Endodermal cell (in vitro differentiated cells): ENCODE results near the gene MYO15B. TPM values are rescaled to one million over a fixed set of nuclear protein-coding genes. Genes with fewer than 3 reads are reported as not detected.

ENCODE experiments used
- DNase-seq: peaks from one replicate; pipeline ENCODE4 v3.0.0-alpha.2; 2017
- H3K27ac ChIP-seq: 2 replicates; pipeline ENCODE4 v1.5.1; 2013; ENCODE audit warnings: mild to moderate bottlenecking, low read depth, low read length, moderate library complexity
- H3K27me3 ChIP-seq: 2 replicates; pipeline ENCODE4 v1.6.1; 2013; ENCODE audit warnings: mild to moderate bottlenecking, low read length, moderate library complexity; ENCODE audit not compliant: insufficient read depth, control insufficient read depth, poor library complexity, severe bottlenecking
- H3K36me3 ChIP-seq: 2 replicates; pipeline ENCODE4 v1.7.0; 2013; ENCODE audit warnings: mild to moderate bottlenecking, low read length, moderate library complexity; ENCODE audit not compliant: control insufficient read depth, insufficient read depth
- H3K4me1 ChIP-seq: one replicate; pipeline ENCODE4 v1.7.0; 2013; ENCODE audit warnings: low read length; ENCODE audit not compliant: control insufficient read depth, insufficient read depth
- H3K4me3 ChIP-seq: 2 replicates; pipeline ENCODE4 v1.5.1; 2013; ENCODE audit warnings: mild to moderate bottlenecking, low read length, moderate library complexity
- H3K9ac ChIP-seq: 2 replicates; pipeline ENCODE4 v1.6.1; 2013; ENCODE audit warnings: mild to moderate bottlenecking, low read length, moderate library complexity; ENCODE audit not compliant: poor library complexity, severe bottlenecking; ENCODE audit errors: extremely low read depth
- H3K9me3 ChIP-seq: 2 replicates; pipeline ENCODE4 v1.6.1; 2013; ENCODE audit warnings: mild to moderate bottlenecking, low read length, moderate library complexity; ENCODE audit not compliant: control insufficient read depth
- H3K27ac Mint-ChIP-seq: 2 replicates; pipeline ENCODE4 v1.8.0; 2020; ENCODE audit warnings: mixed read lengths
- H3K27me3 Mint-ChIP-seq: 2 replicates; pipeline ENCODE4 v1.8.0; 2021; ENCODE audit warnings: mild to moderate bottlenecking, mixed read lengths; ENCODE audit not compliant: insufficient read depth
- H3K36me3 Mint-ChIP-seq: 2 replicates; pipeline ENCODE4 v1.8.0; 2020; ENCODE audit warnings: low read depth, mixed read lengths
- H3K4me1 Mint-ChIP-seq: 2 replicates; pipeline ENCODE4 v1.8.0; 2020; ENCODE audit warnings: mixed read lengths
- H3K4me3 Mint-ChIP-seq: 2 replicates; pipeline ENCODE4 v1.8.0; 2020; ENCODE audit warnings: mild to moderate bottlenecking, moderate library complexity, mixed read lengths
- H3K9me3 Mint-ChIP-seq: 2 replicates; pipeline ENCODE4 v1.8.0; 2020; ENCODE audit warnings: mild to moderate bottlenecking, mixed read lengths
- CTCF ChIP-seq: fragments of 200-600 bp; sonication (generic); conservative IDR thresholded peaks from 2 replicates; pipeline ENCODE4 v1.5.0; 2021; ENCODE audit warnings: antibody characterized with exemption, mild to moderate bottlenecking
- WGBS, 2 experiments: methylation state at CpG; one replicate each; pipeline versions ENCODE4 v1.1.5 to v1.1.7; 2013; ENCODE audit warnings: missing lambda C conversion rate in 2 of 2, mixed read lengths in 1 of 2; ENCODE audit not compliant: insufficient coverage in 1 of 2, insufficient read length in 1 of 2; 5-methylcytosine and 5-hydroxymethylcytosine counted together
- total RNA-seq, 2 donors: library from RNA; stranded (reverse); fragmentation: NEBNext Ultra II Directional in 1 of 2; extraction: Animal tissue kit (Norgen Biotek cat#: 25700) in 1 of 2; gene quantifications; 2 replicates in 1 of 2; 3 replicates in 1 of 2; pipeline ENCODE4 v1.2.1, GENCODE V29; 2021

Gene MYO15B
- total RNA-seq, 2 donors from 2014 or later = 89.0 to 123 TPM

- no peak overlapping the region for H3K4me3 Mint-ChIP-seq
These were observed 80.2 kb downstream of the MYO15B start for GRCh38 chr17:75667825-75668224.

DNA sequence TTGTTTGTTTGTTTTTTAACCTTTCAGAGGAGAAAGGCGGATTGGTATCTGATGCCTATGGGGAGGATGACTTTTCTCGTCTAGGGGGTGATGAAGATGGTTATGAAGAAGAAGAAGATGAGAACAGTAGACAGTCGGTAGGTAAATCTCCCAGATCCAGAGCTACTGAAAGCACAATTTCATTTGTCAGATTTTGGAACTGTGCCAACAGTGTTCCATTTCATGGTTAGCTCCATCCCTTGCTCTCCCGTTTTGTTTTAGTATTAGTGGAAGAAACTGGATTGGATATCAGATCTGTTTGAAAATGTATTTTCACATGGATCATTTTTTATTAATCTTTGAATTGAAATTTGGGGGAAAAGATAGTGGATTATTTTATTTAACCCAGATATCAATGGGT is 80.9 kb downstream of the MYO15B start:
- Histone ChIP-seq H3K9ac (peak overlapping the region; percentile 96), H3K4me3 (peak overlapping the region; percentile 99), H3K9me3 (no peaks in the 10 kb centered on the region), H3K27ac (no peak overlapping the region), H3K4me1 (no peaks in the 10 kb centered on the region), H3K27me3 (no peaks in the 10 kb centered on the region), H3K36me3 (peaks cover 64% of the 10 kb centered on the region)
- TF ChIP-seq CTCF = no peak
- Mint-ChIP-seq H3K9me3 (no peaks in the 10 kb centered on the region), H3K4me1 (peaks cover 7% of the 10 kb centered on the region), H3K36me3 (peaks cover 51% of the 10 kb centered on the region), H3K27ac (no peak overlapping the region), H3K4me3 (no peak overlapping the region), H3K27me3 (no peaks in the 10 kb centered on the region)
- no peak for DNase-seq
- WGBS, 2 experiments = 88 to 94% methylated on average over 4 of the region's 4 CpGs

More at GRCh38 chr17:75667825-75668224, 80.2 kb downstream of the MYO15B start:
- peak overlapping the region; percentile 99 for H3K4me3 ChIP-seq
- DNase-seq = no peak
- Mint-ChIP-seq H3K36me3 (peaks cover 47% of the 10 kb centered on the region), H3K27ac (no peak overlapping the region), H3K27me3 (no peaks in the 10 kb centered on the region), H3K9me3 (no peaks in the 10 kb centered on the region), H3K4me1 (peaks cover 7% of the 10 kb centered on the region)
- H3K4me1 ChIP-seq = no peaks in the 10 kb centered on the region
- TF ChIP-seq CTCF = no peak
- WGBS, 2 experiments = 9 to 11% methylated on average over 4 of the region's 4 CpGs
- peaks cover 61% of the 10 kb centered on the region for H3K36me3 ChIP-seq
- H3K27me3 ChIP-seq = no peaks in the 10 kb centered on the region
- H3K9ac ChIP-seq = peak overlapping the region; percentile 96
- H3K9me3 ChIP-seq = no peaks in the 10 kb centered on the region
- H3K27ac ChIP-seq = no peak overlapping the region

DNA sequence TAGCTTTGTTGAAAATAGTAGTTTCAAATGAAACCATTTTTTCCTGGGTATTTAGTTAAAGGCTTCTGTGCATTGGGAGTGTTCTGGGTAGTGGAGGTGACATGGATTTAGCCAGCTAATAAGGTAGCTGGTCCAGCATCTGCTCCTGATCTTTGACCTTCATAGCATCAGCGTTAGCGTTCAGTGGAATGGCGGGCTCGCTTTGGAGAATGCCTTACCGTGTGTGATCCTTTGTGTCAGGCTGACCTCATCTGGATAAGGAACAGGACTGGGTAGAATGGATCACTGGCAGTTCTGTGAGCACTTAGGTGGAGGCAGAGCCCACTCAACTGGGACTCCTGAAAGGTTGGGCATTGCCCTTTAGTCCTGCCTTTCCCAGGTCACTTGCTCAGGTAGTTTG is 83.3 kb downstream of the MYO15B start:
- H3K27ac Mint-ChIP-seq = peak overlapping the region; percentile 45
- H3K4me1 Mint-ChIP-seq = peaks cover 7% of the 10 kb centered on the region
- Histone ChIP-seq H3K4me3 (no peak overlapping the region), H3K9me3 (no peaks in the 10 kb centered on the region), H3K4me1 (no peaks in the 10 kb centered on the region), H3K36me3 (peaks cover 61% of the 10 kb centered on the region), H3K27ac (no peak overlapping the region), H3K27me3 (no peaks in the 10 kb centered on the region), H3K9ac (no peak overlapping the region)
- H3K9me3 Mint-ChIP-seq = no peaks in the 10 kb centered on the region
- H3K27me3 Mint-ChIP-seq = no peaks in the 10 kb centered on the region
- 94 to 98% methylated on average over 5 of the region's 5 CpGs for WGBS, 2 experiments
- peaks cover 44% of the 10 kb centered on the region for H3K36me3 Mint-ChIP-seq
- H3K4me3 Mint-ChIP-seq = no peak overlapping the region
- no peak for TF ChIP-seq CTCF
- no peak for DNase-seq
